Stimulated activated CD8-positive, alpha-beta memory T cell treated with anti-CD3 and anti-CD28 coated beads, Interleukin-2, amount 100 ng/mL, for 1 hour (primary cell): Measurements from ENCODE around the gene FLNB.
"Not testable (repeated sequence)": the region's sequence is repeated elsewhere in the genome, so short reads cannot be mapped to it uniquely, and the experiment has no call there.

Experiments used
- DNase-seq, 2 donors: peaks; one replicate each; pipeline ENCODE4 v3.0.0-alpha.2; 2020; ENCODE audit warnings: low read depth in 2 of 2

Gene FLNB

GRCh38 chr3:58180940-58181587, 172.8 kb downstream of the FLNB start:
- no peak for DNase-seq

- DNase-seq, result no peak
These were observed 175.0 kb downstream of the FLNB start for GRCh38 chr3:58183221-58183620.

DNA sequence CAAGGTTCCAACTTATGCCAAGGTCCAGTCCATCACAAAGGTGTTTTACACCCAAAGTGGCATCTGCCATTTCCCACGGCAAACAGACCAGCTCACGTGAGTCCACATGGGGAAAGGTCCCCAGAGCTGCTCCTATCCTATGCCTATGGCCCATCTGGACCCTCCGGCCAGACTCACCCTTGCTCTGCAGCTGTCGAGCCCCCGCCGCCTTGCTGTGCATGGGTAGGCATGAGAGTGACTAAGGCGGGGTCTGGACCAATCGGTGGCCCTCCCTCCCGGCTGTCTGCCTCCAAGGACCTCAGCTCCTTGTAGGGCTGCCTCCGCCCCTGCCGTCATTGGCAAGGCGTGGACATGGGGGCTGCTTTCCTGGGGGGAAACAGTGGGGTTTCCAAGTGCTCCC, 175.7 kb downstream of the FLNB start:
- DNase-seq, result no peak

DNA sequence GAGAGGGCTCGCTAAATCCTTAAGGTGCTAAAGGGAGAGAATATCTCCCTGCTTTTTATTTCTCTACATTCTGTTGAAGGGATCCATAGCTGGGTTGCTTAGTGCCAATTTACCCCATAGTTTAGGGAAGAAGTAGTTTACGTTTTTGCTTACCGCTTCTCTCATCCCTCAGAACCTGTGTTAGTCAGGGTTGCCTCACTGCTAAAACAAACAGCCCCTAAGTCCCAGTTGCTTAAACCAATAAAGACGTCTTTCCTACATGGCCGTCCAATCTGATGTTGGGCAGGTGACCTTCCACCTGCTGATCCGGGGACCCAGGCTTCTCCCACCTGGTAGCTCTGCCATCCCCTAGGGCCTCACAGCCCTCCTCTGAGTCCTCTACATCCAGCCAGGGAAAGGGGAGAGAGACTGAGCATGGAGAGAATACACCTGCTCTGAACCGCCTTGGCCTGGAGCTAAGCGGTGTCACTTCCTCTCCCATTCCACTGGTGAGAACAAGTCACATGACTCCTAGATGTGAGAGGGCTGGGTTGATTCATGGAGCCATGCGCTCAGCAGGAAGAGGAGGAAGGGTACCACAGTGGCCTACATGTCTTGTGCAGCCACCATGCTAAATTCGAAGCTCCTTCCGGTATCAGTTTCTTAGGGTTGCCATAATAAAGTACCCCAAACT, 176.2 kb downstream of the FLNB start:
- no peak for DNase-seq

- no peak for DNase-seq
These were observed 176.7 kb downstream of the FLNB start for GRCh38 chr3:58184982-58185360.

DNA sequence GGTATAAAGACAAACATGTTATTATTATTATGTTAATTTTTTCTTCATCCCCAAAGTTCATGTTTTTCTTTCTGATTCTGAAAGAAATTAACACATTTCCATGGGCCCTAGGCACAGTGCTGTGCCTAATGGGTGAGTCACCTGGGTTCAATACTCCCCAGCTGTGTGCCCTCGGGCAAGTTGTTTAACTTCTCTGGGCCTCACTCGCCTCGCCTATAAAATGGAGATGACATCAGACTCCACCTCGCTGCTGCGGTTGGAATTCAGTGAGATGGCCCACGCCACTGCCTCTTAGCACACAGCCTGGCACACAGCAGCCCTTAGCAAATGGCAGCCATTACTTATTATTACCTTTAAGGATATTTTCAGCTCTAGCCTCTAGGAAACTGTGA, 179.9 kb downstream of the FLNB start:
- DNase-seq, result no peak

DNA sequence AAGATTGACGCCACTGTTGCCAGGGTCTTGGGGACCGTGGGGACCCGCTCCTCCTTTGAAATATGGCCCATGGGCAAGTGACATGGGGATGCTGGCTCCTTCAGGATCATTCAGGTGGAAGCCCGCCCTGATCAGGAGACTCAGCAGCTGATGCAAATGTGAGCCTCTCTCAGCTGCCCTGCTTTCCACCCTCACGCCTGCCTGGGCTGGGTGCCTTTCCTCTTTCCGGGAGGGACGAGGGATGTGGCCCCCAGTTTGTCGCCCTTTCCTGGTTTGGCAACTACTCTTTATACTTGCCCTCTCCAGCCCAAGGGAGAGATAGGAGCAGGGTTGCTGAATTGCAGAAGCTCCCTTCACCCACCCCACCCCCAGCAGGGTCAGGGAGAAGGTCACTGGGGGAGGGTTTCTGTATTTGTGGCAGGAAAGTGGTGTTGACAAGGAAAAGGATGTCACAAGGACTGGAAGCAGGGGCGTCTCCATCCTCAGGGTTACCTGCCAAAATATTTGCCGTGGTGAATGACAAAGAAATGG, 180.8 kb downstream of the FLNB start:
- DNase-seq, result no peak

DNA sequence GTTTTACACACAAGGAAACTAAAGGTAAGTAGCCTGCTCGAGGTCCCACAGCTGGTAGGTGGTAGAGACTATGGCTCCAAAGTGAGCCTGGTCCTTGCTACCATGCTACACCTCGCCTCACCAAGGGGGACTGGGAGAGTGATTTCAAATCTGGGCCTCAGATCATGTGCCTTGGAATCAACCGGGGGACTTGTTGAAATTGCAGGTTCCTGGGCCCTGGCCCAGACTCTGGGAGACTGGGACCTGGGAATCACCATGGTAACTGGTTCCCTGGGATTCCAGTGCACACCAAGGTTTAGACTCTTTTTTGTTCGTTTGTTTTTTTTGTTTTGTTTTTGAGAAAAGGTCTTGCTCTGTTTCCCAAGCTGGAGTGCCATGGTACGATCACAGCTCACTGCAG, 181.5 kb downstream of the FLNB start:
- no peak for DNase-seq

DNA sequence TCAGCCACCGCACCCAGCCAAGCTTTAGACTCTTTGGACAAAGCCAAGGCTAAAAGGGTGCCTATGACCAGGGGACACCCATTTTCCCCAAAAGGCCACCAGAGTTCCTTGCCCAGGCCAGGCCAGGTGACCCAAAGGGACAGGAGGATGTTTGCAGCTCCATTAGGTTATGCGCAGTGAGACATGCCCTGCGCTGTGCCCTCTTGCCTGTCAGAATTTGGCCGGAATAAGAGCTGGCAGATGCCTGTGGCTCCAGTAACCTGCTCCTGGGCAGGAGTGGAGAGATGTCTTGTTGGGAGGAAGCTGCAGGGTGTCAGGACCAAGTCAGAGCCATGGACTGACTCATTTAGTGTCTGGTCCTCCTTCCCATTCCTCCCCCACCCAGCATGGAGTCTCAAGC, 182.1 kb downstream of the FLNB start:
- DNase-seq, result no peak

GRCh38 chr3:58190882-58191281, 182.7 kb downstream of the FLNB start:
- no peak for DNase-seq

DNA sequence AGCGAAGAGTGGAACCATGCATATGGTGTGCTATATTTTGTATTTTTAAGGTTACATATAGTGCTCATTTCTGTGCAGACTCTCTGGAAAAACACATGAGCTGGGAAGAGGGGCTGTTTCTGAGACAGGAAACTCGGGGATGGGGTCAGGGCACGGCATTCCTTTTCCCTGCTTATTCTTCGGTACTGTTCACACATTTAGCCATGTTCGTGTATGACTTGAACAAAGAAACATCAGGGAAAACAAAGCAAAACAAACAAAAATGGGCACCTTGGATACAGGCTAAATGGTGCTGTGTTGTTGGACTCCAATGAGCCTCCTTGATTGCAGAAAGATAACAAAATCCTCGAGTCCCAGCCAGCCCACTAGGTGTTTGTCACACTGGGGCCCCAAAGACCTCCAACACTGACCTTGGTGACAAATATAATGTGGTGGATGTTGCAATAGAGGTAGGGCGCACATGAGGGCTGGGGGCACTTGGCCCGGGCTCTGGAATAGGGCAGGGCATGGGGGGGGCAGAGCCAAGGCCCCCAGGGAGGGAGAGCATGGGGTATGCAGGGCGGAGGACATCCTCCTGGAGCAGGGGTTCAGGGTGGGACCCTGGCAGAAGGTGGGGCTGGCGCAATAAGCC, 183.3 kb downstream of the FLNB start:
- no peak for DNase-seq

GRCh38 chr3:58192069-58192468, 183.8 kb downstream of the FLNB start:
- no peak for DNase-seq

- no peak for DNase-seq
These were observed 185.6 kb downstream of the FLNB start for GRCh38 chr3:58193682-58194407.

GRCh38 chr3:58197588-58197987, 189.4 kb downstream of the FLNB start:
- DNase-seq, result no peak

DNA sequence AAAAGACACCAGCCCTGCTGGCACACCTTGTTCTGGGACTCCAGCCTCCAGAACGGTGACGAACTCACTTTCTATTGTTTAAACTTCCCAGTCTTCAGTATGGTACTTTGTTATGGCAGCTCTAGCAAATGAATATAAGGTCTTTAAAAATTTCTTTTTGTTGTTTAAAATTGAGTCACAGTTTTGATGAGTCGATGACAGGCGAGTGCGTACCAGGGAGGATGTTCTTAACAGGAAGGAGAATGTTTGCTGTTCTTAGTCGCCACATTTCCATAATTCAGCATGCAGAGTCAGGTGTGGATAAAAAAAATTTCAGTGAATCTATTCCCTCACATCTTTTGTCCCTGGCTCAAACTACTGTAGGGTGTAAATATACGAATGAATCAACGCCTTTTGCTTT, 190.1 kb downstream of the FLNB start:
- no peak for DNase-seq

DNA sequence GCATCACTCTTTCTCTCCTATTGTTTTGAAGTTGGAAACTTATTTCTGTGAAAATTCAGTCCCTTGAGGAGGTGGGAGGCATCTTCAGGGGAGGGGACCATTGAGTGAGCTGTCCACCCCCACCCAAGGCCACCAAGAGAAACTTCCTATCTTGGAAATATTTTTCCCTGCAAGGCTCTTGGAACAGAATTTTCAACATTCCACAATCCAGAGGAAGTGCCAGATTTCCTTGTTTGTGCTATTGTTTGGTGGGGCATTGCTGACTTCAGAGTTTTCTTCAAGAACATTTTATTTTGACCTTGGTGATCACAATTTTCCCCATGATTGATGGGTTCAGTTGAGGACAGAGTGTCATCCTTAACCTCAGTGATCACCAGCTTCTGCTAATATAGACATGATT, 190.6 kb downstream of the FLNB start:
- no peak for DNase-seq

DNA sequence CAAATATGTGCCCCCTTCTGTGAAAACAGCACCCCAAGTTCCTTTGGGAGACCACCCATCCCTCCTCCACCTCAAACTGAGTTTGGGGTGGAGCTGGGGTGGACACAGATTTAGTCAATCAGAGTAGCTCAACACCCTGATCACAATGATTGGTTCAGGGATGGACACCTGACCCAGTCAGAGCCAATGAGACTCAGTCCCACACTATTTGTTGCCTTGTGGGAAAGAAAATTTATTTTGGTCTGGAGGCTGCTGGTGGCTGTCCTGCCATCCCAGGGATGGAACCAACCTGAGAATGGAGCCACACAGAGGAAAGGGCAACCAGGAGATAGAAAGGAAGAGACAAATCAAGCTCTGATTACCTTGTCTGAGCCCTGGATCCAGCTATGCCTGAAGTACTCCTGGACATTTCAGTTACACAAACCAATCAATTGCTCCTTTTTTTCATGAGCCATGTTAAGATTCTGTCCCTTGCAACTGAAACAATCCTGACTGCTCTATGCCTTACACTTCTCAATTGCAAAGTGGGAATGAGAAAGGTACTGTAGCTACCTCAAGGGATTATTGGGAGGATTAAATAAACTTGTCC, 192.0 kb downstream of the FLNB start:
- no peak for DNase-seq

DNA sequence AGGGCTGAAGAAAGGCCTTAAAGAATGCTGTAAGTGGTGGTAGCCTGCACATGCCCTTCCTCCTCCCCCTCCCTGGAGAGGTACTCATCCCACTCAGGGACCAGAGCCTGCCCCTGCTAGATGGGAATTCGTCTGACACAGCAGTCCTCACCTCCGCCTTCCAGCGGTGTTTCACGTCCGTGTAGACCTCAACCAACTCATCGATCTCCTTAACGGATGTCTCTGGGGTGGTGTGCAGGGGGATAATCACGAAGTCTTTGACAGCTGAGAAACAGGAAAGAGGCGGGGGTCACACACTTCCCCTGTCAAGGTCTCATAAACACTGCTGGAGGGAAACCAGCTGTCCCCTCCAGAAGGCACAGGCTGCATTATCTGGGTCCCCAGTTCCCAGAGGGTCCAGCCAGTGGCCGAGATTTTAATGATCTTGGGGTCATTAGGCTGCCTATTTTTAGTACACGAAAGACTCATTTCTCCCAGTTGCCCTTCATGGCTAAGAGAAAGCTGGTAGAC, 192.7 kb downstream of the FLNB start:
- no peak for DNase-seq

DNA sequence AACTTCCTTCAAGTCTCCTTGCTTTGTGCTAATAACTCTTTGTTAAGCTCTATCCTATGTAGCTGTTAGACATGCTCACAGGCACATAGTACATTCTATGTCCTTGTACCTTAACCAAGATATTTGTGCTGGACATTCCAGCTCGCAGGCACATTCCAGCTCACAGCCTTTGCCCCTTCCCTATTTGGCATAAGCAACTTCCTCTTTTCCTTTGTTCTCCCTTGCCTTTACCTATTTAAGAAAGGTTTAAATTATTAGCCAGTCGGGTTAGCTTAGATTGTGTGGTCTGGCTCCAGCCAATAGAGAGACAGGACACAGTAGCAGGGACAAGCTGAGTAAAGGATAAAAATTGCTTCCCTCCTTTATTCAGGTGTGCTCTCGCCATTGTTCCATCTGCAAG, 193.2 kb downstream of the FLNB start:
- DNase-seq, result not testable (repeated sequence)

- no peak for DNase-seq
These were observed 194.7 kb downstream of the FLNB start for GRCh38 chr3:58202917-58203360.

GRCh38 chr3:58203541-58203940, 195.3 kb downstream of the FLNB start:
- DNase-seq, result no peak

GRCh38 chr3:58204720-58205119, 196.5 kb downstream of the FLNB start:
- DNase-seq, result no peak
